Vagina (tissue), 2 donors: ENCODE measurements around the gene KCNA2. TPM values are rescaled to one million over a fixed set of nuclear protein-coding genes. Genes with fewer than 3 reads are reported as not detected.

ENCODE experiments used
- DNase-seq, 2 donors: peaks; one replicate each; pipeline ENCODE4 v3.0.0-alpha.2; 2017; ENCODE audit errors: extremely low spot score in 2 of 2
- H3K27ac ChIP-seq: fragments of 200-600 bp; sonication (generic); one replicate; pipeline ENCODE4 v1.5.1; 2019
- H3K27me3 ChIP-seq: fragments of 200-600 bp; sonication (generic); one replicate; pipeline ENCODE4 v1.5.1; 2019
- H3K36me3 ChIP-seq, 2 donors: fragments of 200-600 bp; sonication (generic); one replicate each; pipeline ENCODE4 v1.5.1; 2017 to 2019
- H3K4me1 ChIP-seq: fragments of 200-600 bp; sonication (generic); one replicate; pipeline ENCODE4 v1.5.1; 2019
- H3K4me3 ChIP-seq, 2 donors: fragments of 200-600 bp; sonication (generic); 1 replicate in 1 of 2; 2 replicates in 1 of 2; pipeline ENCODE4 v1.5.1; 2016 to 2019
- H3K9me3 ChIP-seq: fragments of 200-600 bp; sonication (generic); one replicate; pipeline ENCODE4 v1.5.1; 2019
- CTCF ChIP-seq, 3 experiments: fragments of 450-650 bp in 2 of 3; fragments of 200-600 bp in 1 of 3; sonication (generic) in 1 of 3; IDR thresholded peaks; one replicate each; pipeline ENCODE4 v1.5.1; 2017 to 2019; ENCODE audit warnings: antibody characterized with exemption in 3 of 3, mild to moderate bottlenecking in 2 of 3, moderate library complexity in 2 of 3
- POLR2A ChIP-seq, 2 donors: fragments of 450-650 bp; IDR thresholded peaks; one replicate each; pipeline ENCODE4 v1.6.1; 2017; ENCODE audit warnings: antibody characterized with exemption in 2 of 2, mild to moderate bottlenecking in 2 of 2, moderate library complexity in 2 of 2
- POLR2AphosphoS5 ChIP-seq, 2 donors: sonication (generic); formaldehyde crosslinking; IDR thresholded peaks; one replicate each; pipeline ENCODE4 v1.9.0; 2017; ENCODE audit warnings: antibody characterized with exemption in 2 of 2, mild to moderate bottlenecking in 2 of 2, low read depth in 1 of 2; ENCODE audit not compliant: insufficient read depth in 1 of 2
- intact Hi-C: fragments of 100-400 bp; cut with DNase I; formaldehyde crosslinking; loops from one replicate; pipeline ENCODE4 v1.15.1; 2023
- total RNA-seq: library from RNA; depleted of rRNA; stranded (reverse); fragments of >200 nt; gene quantifications from one replicate; pipeline ENCODE4 v1.2.3, GENCODE V29; 2016

The KCNA2 gene
- total RNA-seq, 1 donor from 2014 or later = 0.74 TPM

- no peaks in the 10 kb centered on the region for H3K4me1 ChIP-seq
- H3K36me3 ChIP-seq = no peaks in the 10 kb centered on the region
- no peaks in the 10 kb centered on the region for H3K9me3 ChIP-seq
- no peak for TF ChIP-seq POLR2A (IDR thresholded peaks at IDR 0.05)
- no peak for TF ChIP-seq CTCF (IDR thresholded peaks at IDR 0.05)
- TF ChIP-seq POLR2AphosphoS5 (IDR thresholded peaks at IDR 0.05; ENCODE audit: insufficient read depth in 1 of 2, low read depth in 1 of 2) = no peak
- H3K4me3 ChIP-seq = no peak overlapping the region
- no peaks in the 10 kb centered on the region for H3K27me3 ChIP-seq
- intact Hi-C loops = no loop called here
- DNase-seq = no peak
- no peak overlapping the region for H3K27ac ChIP-seq
Measured at GRCh38 chr1:110626889-110627288, 20.7 kb upstream of the KCNA2 start.

- Histone ChIP-seq H3K27me3 (no peaks in the 10 kb centered on the region), H3K4me3 (no peak overlapping the region), H3K4me1 (no peaks in the 10 kb centered on the region), H3K27ac (no peak overlapping the region), H3K9me3 (no peaks in the 10 kb centered on the region), H3K36me3 (no peaks in the 10 kb centered on the region)
- intact Hi-C loops = no loop called here
- DNase-seq = no peak
- TF ChIP-seq POLR2AphosphoS5 (IDR thresholded peaks at IDR 0.05; ENCODE audit: insufficient read depth in 1 of 2, low read depth in 1 of 2) (no peak), CTCF (IDR thresholded peaks at IDR 0.05) (no peak), POLR2A (IDR thresholded peaks at IDR 0.05) (no peak)
Measured at GRCh38 chr1:110620686-110621085, 14.5 kb upstream of the KCNA2 start.

- H3K27ac ChIP-seq = no peak overlapping the region
- H3K27me3 ChIP-seq = no peaks in the 10 kb centered on the region
- H3K36me3 ChIP-seq = no peaks in the 10 kb centered on the region
- DNase-seq = no peak
- no peak overlapping the region for H3K4me3 ChIP-seq
- no peaks in the 10 kb centered on the region for H3K4me1 ChIP-seq
- intact Hi-C loops = no loop called here
- TF ChIP-seq POLR2A (IDR thresholded peaks at IDR 0.05) (no peak), CTCF (IDR thresholded peaks at IDR 0.05) (no peak), POLR2AphosphoS5 (IDR thresholded peaks at IDR 0.05; ENCODE audit: insufficient read depth in 1 of 2, low read depth in 1 of 2) (no peak)
- no peaks in the 10 kb centered on the region for H3K9me3 ChIP-seq
Measured at GRCh38 chr1:110620250-110620615, 14.1 kb upstream of the KCNA2 start.

GRCh38 chr1:110619412-110620249 lies 13.5 kb upstream of the KCNA2 start:
- intact Hi-C loops = loop anchor here (5.0 kb wide), 1 partner anchor 163 kb away; no protein-coding TSS in a partner anchor
- Histone ChIP-seq H3K4me3 (peak overlapping the region in 1 of 2 donors; percentile 23), H3K36me3 (no peaks in the 10 kb centered on the region), H3K27me3 (no peaks in the 10 kb centered on the region), H3K27ac (no peak overlapping the region), H3K4me1 (no peaks in the 10 kb centered on the region), H3K9me3 (no peaks in the 10 kb centered on the region)
- no peak for DNase-seq
- TF ChIP-seq POLR2AphosphoS5 (IDR thresholded peaks at IDR 0.05; ENCODE audit: insufficient read depth in 1 of 2, low read depth in 1 of 2) (no peak), CTCF (IDR thresholded peaks at IDR 0.05) (peak; percentile 69 to 87 (median 84))

GRCh38 chr1:110618668-110619067 lies 12.5 kb upstream of the KCNA2 start:
- TF ChIP-seq CTCF (IDR thresholded peaks at IDR 0.05) = no peak
- TF ChIP-seq POLR2AphosphoS5 (IDR thresholded peaks at IDR 0.05; ENCODE audit: insufficient read depth in 1 of 2, low read depth in 1 of 2) = no peak
- TF ChIP-seq POLR2A (IDR thresholded peaks at IDR 0.05) = no peak
- intact Hi-C loops = loop anchor here (5.0 kb wide), 1 partner anchor 164 kb away; no protein-coding TSS in a partner anchor
- no peak overlapping the region for H3K27ac ChIP-seq
- H3K4me3 ChIP-seq = no peak overlapping the region
- no peaks in the 10 kb centered on the region for H3K27me3 ChIP-seq
- H3K4me1 ChIP-seq = no peaks in the 10 kb centered on the region
- H3K36me3 ChIP-seq = no peaks in the 10 kb centered on the region
- DNase-seq = no peak
- no peaks in the 10 kb centered on the region for H3K9me3 ChIP-seq
